Neural progenitor cell (in vitro differentiated cells): Measurements from ENCODE around the gene RAET1L. TPM values are rescaled to one million over a fixed set of nuclear protein-coding genes. Genes with fewer than 3 reads are reported as not detected.

Experiments used
- DNase-seq: peaks from one replicate; pipeline ENCODE4 v3.0.0-alpha.2; 2016; ENCODE audit warnings: low spot score
- H2AFZ ChIP-seq: fragments of 200-600 bp; sonication (generic); replicated peaks from 2 replicates; pipeline ENCODE4 v1.6.1; 2016; ENCODE audit warnings: antibody characterized with exemption
- H3F3A ChIP-seq: fragments of 200-600 bp; sonication (generic); 2 replicates; pipeline ENCODE4 v1.6.1; 2016; ENCODE audit warnings: antibody characterized with exemption, low read depth
- H3K27ac ChIP-seq: fragments of 200-600 bp; sonication (generic); 2 replicates; pipeline ENCODE4 v1.5.1; 2016; ENCODE audit warnings: mild to moderate bottlenecking
- H3K27me3 ChIP-seq: fragments of 200-600 bp; sonication (generic); 2 replicates; pipeline ENCODE4 v1.6.1; 2016; ENCODE audit warnings: mild to moderate bottlenecking, moderate library complexity
- H3K36me3 ChIP-seq: fragments of 200-600 bp; sonication (generic); 2 replicates; pipeline ENCODE4 v1.5.1; 2016
- H3K4me1 ChIP-seq: fragments of 200-600 bp; sonication (generic); 2 replicates; pipeline ENCODE4 v1.6.1; 2016; ENCODE audit warnings: mixed run types
- H3K4me2 ChIP-seq: fragments of 200-600 bp; sonication (generic); 2 replicates; pipeline ENCODE4 v1.6.1; 2016
- H3K4me3 ChIP-seq: fragments of 200-600 bp; sonication (generic); 2 replicates; pipeline ENCODE4 v1.5.1; 2016
- H3K79me2 ChIP-seq: fragments of 200-600 bp; sonication (generic); 2 replicates; pipeline ENCODE4 v1.6.1; 2016; ENCODE audit warnings: low read depth
- H3K9ac ChIP-seq: fragments of 200-600 bp; sonication (generic); 2 replicates; pipeline ENCODE4 v1.6.1; 2016
- H3K9me3 ChIP-seq: fragments of 200-600 bp; sonication (generic); 2 replicates; pipeline ENCODE4 v1.5.1; 2016; ENCODE audit warnings: low read depth
- H4K20me1 ChIP-seq: fragments of 200-600 bp; sonication (generic); 2 replicates; pipeline ENCODE4 v1.6.1; 2016; ENCODE audit warnings: low read depth
- H3K27ac Mint-ChIP-seq: 3 replicates; pipeline ENCODE4 v1.8.0; 2021; ENCODE audit warnings: mixed read lengths
- H3K27me3 Mint-ChIP-seq: 2 replicates; pipeline ENCODE4 v1.8.0; 2022; ENCODE audit warnings: low read depth, mild to moderate bottlenecking, inconsistent platforms, moderate library complexity, mixed read lengths; ENCODE audit not compliant: insufficient read depth
- H3K36me3 Mint-ChIP-seq: 3 replicates; pipeline ENCODE4 v1.8.0; 2021; ENCODE audit warnings: mixed read lengths
- H3K4me1 Mint-ChIP-seq: 3 replicates; pipeline ENCODE4 v1.8.0; 2021; ENCODE audit warnings: mixed read lengths
- H3K4me3 Mint-ChIP-seq: 3 replicates; pipeline ENCODE4 v1.8.0; 2021; ENCODE audit warnings: mild to moderate bottlenecking, moderate library complexity, mixed read lengths
- H3K9me3 Mint-ChIP-seq: 3 replicates; pipeline ENCODE4 v1.8.0; 2020; ENCODE audit warnings: mixed read lengths
- EZH2 ChIP-seq: fragments of 200-600 bp; sonication (generic); IDR thresholded peaks from 2 replicates; pipeline ENCODE4 v1.6.1; 2017; ENCODE audit warnings: antibody characterized with exemption, mild to moderate bottlenecking, moderate library complexity
- EZH2phosphoT487 ChIP-seq: fragments of 200-600 bp; sonication (generic); IDR thresholded peaks from 2 replicates; pipeline ENCODE4 v1.6.1; 2017; ENCODE audit warnings: antibody characterized with exemption
- total RNA-seq: library from RNA; depleted of rRNA; stranded (reverse); fragments of >200 nt; gene quantifications from 2 replicates; pipeline ENCODE4 v1.2.3, GENCODE V29; 2015; ENCODE audit warnings: low replicate concordance
- TF ChIP-seq, protein P1 (sequence below): fragments of 200-600 bp; sonication (generic); IDR thresholded peaks from 2 replicates; pipeline ENCODE4 v1.5.1; 2017; ENCODE audit warnings: antibody characterized with exemption, mild to moderate bottlenecking

Gene RAET1L
- total RNA-seq, 1 donor from 2014 or later: not detected

DNA sequence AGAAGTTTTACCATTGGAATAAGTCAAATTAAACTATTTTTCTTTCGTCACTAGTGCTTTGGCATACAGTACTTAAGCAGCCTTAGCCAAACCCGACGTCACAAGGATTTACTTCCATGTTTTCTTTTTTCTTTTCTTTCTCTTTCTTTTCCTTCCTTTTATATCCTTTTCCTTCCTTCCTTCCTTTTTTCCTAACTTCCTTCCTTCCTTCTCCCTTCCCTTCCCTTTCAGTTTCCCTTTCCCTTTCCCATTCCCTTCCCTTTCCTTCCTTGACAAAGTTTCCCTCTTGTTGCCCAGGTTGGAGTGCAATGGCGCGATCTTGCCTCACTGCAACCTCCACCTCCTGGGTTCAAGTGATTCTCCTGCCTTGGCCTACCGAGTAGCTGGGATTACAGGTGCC lies 33.7 kb upstream of the RAET1L start:
- H3F3A ChIP-seq: no peaks in the 10 kb centered on the region
- H3K9me3 ChIP-seq: no peaks in the 10 kb centered on the region
- no peak overlapping the region for H3K4me3 ChIP-seq
- no peak overlapping the region for H3K27ac ChIP-seq
- H3K9ac ChIP-seq: no peak overlapping the region
- peaks cover 14% of the 10 kb centered on the region for H3K9me3 Mint-ChIP-seq
- H3K27me3 Mint-ChIP-seq: peaks cover 16% of the 10 kb centered on the region
- H4K20me1 ChIP-seq: no peaks in the 10 kb centered on the region
- H3K4me2 ChIP-seq: no peak overlapping the region
- no peaks in the 10 kb centered on the region for H3K4me1 Mint-ChIP-seq
- peaks cover 5% of the 10 kb centered on the region for H3K36me3 Mint-ChIP-seq
- H2AFZ ChIP-seq: no peak overlapping the region
- no peaks in the 10 kb centered on the region for H3K4me1 ChIP-seq
- no peaks in the 10 kb centered on the region for H3K79me2 ChIP-seq
- no peaks in the 10 kb centered on the region for H3K36me3 ChIP-seq
- DNase-seq: no peak
- no peak overlapping the region for H3K27ac Mint-ChIP-seq
- H3K4me3 Mint-ChIP-seq: no peak overlapping the region
- peaks cover 18% of the 10 kb centered on the region for H3K27me3 ChIP-seq
- TF ChIP-seq EZH2 (no peak), EZH2phosphoT487 (no peak)
- TF ChIP-seq, protein P1, sequence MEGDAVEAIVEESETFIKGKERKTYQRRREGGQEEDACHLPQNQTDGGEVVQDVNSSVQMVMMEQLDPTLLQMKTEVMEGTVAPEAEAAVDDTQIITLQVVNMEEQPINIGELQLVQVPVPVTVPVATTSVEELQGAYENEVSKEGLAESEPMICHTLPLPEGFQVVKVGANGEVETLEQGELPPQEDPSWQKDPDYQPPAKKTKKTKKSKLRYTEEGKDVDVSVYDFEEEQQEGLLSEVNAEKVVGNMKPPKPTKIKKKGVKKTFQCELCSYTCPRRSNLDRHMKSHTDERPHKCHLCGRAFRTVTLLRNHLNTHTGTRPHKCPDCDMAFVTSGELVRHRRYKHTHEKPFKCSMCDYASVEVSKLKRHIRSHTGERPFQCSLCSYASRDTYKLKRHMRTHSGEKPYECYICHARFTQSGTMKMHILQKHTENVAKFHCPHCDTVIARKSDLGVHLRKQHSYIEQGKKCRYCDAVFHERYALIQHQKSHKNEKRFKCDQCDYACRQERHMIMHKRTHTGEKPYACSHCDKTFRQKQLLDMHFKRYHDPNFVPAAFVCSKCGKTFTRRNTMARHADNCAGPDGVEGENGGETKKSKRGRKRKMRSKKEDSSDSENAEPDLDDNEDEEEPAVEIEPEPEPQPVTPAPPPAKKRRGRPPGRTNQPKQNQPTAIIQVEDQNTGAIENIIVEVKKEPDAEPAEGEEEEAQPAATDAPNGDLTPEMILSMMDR: no peak

DNA sequence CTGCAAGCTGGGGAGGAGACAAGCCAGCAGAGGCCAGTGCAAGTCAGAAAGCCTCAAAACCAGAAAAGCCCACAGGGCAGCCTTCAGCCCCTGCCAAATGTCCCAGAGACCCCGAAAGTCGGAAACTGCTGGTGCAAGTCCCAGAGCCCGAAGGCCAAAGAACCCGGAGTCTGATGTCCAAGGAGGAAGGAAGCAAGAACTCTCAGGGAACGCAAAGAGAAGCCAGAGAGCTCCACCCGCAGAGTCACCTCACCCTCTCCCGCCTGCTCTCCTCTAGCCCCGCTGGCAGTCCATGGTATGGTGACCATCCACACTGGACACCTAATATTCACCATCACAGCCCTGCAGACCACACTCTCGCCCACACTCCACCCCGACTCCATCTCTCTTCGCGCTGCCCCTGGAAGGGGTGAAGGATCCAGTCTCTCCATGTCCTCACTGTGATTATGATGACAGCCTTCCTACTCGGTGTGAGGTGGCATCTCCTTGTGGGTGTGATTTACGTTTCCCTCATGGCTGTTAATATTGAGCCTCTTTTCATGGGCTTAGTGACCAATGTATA lies 33.0 kb upstream of the RAET1L start:
- no peaks in the 10 kb centered on the region for H3K79me2 ChIP-seq
- H3F3A ChIP-seq: no peaks in the 10 kb centered on the region
- H3K36me3 ChIP-seq: no peaks in the 10 kb centered on the region
- Mint-ChIP-seq H3K9me3 (peaks cover 18% of the 10 kb centered on the region), H3K4me1 (no peaks in the 10 kb centered on the region), H3K4me3 (no peak overlapping the region), H3K27me3 (peaks cover 22% of the 10 kb centered on the region), H3K36me3 (peaks cover 3% of the 10 kb centered on the region), H3K27ac (no peak overlapping the region)
- H3K27me3 ChIP-seq: peaks cover 25% of the 10 kb centered on the region
- no peak for DNase-seq
- no peaks in the 10 kb centered on the region for H3K9me3 ChIP-seq
- H3K4me3 ChIP-seq: no peak overlapping the region
- TF ChIP-seq EZH2phosphoT487 (no peak), EZH2 (no peak)
- TF ChIP-seq, protein P1: no peak
- no peaks in the 10 kb centered on the region for H4K20me1 ChIP-seq
- H3K4me2 ChIP-seq: no peak overlapping the region
- H2AFZ ChIP-seq: no peak overlapping the region
- H3K27ac ChIP-seq: no peak overlapping the region
- no peak overlapping the region for H3K9ac ChIP-seq
- no peaks in the 10 kb centered on the region for H3K4me1 ChIP-seq

GRCh38 chr6:150057501-150057951 lies 32.2 kb upstream of the RAET1L start:
- peaks cover 26% of the 10 kb centered on the region for H3K27me3 Mint-ChIP-seq
- DNase-seq: no peak
- H3K9me3 Mint-ChIP-seq: peaks cover 23% of the 10 kb centered on the region
- H3K4me1 Mint-ChIP-seq: no peaks in the 10 kb centered on the region
- no peak for TF ChIP-seq EZH2
- TF ChIP-seq, protein P1: no peak
- TF ChIP-seq EZH2phosphoT487: no peak
- H3K4me2 ChIP-seq: no peak overlapping the region
- H3K9ac ChIP-seq: no peak overlapping the region
- no peaks in the 10 kb centered on the region for H3K36me3 ChIP-seq
- H2AFZ ChIP-seq: no peak overlapping the region
- no peaks in the 10 kb centered on the region for H3K79me2 ChIP-seq
- H4K20me1 ChIP-seq: no peaks in the 10 kb centered on the region
- no peak overlapping the region for H3K4me3 ChIP-seq
- H3K27me3 ChIP-seq: peaks cover 31% of the 10 kb centered on the region
- H3K27ac ChIP-seq: no peak overlapping the region
- H3K4me3 Mint-ChIP-seq: no peak overlapping the region
- H3K4me1 ChIP-seq: no peaks in the 10 kb centered on the region
- peaks cover 3% of the 10 kb centered on the region for H3K36me3 Mint-ChIP-seq
- no peaks in the 10 kb centered on the region for H3K9me3 ChIP-seq
- H3F3A ChIP-seq: no peaks in the 10 kb centered on the region
- no peak overlapping the region for H3K27ac Mint-ChIP-seq
